H7 (cell line): ENCODE results near the gene NLK. TPM values are rescaled to one million over a fixed set of nuclear protein-coding genes. Genes with fewer than 3 reads are reported as not detected.
"Not testable (repeated sequence)": the region's sequence is repeated elsewhere in the genome, so short reads cannot be mapped to it uniquely, and the experiment has no call there.

ENCODE experiments used
- DNase-seq: peaks from one replicate; pipeline ENCODE4 v3.0.0; 2012
- H3K27me3 ChIP-seq: 2 replicates; pipeline ENCODE4 v1.6.0; 2011; ENCODE audit warnings: mild to moderate bottlenecking, low read length; ENCODE audit not compliant: control insufficient read depth, insufficient read depth
- H3K36me3 ChIP-seq: replicated peaks from 2 replicates; pipeline ENCODE4 v1.5.1; 2011; ENCODE audit warnings: low read length; ENCODE audit not compliant: control insufficient read depth, insufficient read depth
- H3K4me3 ChIP-seq: 2 replicates; pipeline ENCODE4 v1.5.1; 2011; ENCODE audit warnings: low read depth, mild to moderate bottlenecking, control low read depth, low read length, moderate library complexity; ENCODE audit not compliant: insufficient read depth
- total RNA-seq: library from RNA; depleted of rRNA; stranded (reverse); fragments of >200 nt; shearing (Covaris generic); gene quantifications from 2 replicates; pipeline ENCODE4 v1.2.3, GENCODE V29; 2014

Gene NLK
- total RNA-seq, 1 experiment from 2014 or later = 20.4 TPM

GRCh38 chr17:28029044-28029443, 13.4 kb upstream of the NLK start:
- H3K4me3 ChIP-seq = no peak overlapping the region
- DNase-seq = no peak

GRCh38 chr17:28030386-28030785, 12.1 kb upstream of the NLK start:
- H3K27me3 ChIP-seq = no peaks in the 10 kb centered on the region
- DNase-seq = no peak
- H3K36me3 ChIP-seq = no peaks in the 10 kb centered on the region
- H3K4me3 ChIP-seq = no peak overlapping the region

More at GRCh38 chr17:28029044-28029443, 13.4 kb upstream of the NLK start:
- Histone ChIP-seq H3K27me3 (no peaks in the 10 kb centered on the region), H3K36me3 (no peaks in the 10 kb centered on the region)

GRCh38 chr17:28031174-28031573, 11.3 kb upstream of the NLK start:
- DNase-seq = no peak
- Histone ChIP-seq H3K4me3 (no peak overlapping the region), H3K36me3 (no peaks in the 10 kb centered on the region), H3K27me3 (no peaks in the 10 kb centered on the region)

- no peak for DNase-seq
- no peaks in the 10 kb centered on the region for H3K36me3 ChIP-seq
- no peaks in the 10 kb centered on the region for H3K27me3 ChIP-seq
- no peak overlapping the region for H3K4me3 ChIP-seq
Observed at GRCh38 chr17:28033972-28034714, 8.3 kb upstream of the NLK start.

- not testable (repeated sequence) for H3K36me3 ChIP-seq, H3K27me3 ChIP-seq, DNase-seq, H3K4me3 ChIP-seq
Observed at GRCh38 chr17:28035452-28035851, 7.0 kb upstream of the NLK start.

- H3K4me3 ChIP-seq, H3K36me3 ChIP-seq, H3K27me3 ChIP-seq, DNase-seq: not testable (repeated sequence)
Observed at GRCh38 chr17:28035884-28036283, 6.6 kb upstream of the NLK start.

GRCh38 chr17:28038802-28039201, 3.7 kb upstream of the NLK start:
- Histone ChIP-seq H3K4me3 (no peak overlapping the region), H3K27me3 (no peaks in the 10 kb centered on the region), H3K36me3 (peaks cover 2% of the 10 kb centered on the region)
- DNase-seq = no peak

GRCh38 chr17:28039251-28039650, 3.2 kb upstream of the NLK start:
- no peaks in the 10 kb centered on the region for H3K27me3 ChIP-seq
- H3K36me3 ChIP-seq = peaks cover 2% of the 10 kb centered on the region
- no peak for DNase-seq
- H3K4me3 ChIP-seq = no peak overlapping the region

GRCh38 chr17:28040406-28040805, 2.1 kb upstream of the NLK start:
- DNase-seq = no peak
- Histone ChIP-seq H3K4me3 (no peak overlapping the region), H3K27me3 (no peaks in the 10 kb centered on the region), H3K36me3 (peaks cover 2% of the 10 kb centered on the region)

- Histone ChIP-seq H3K27me3 (no peaks in the 10 kb centered on the region), H3K36me3 (peaks cover 2% of the 10 kb centered on the region), H3K4me3 (peak overlapping the region; percentile 82)
- peak; percentile 97 for DNase-seq
Observed at GRCh38 chr17:28041068-28041843, 1.2 kb upstream of the NLK start.

- no peaks in the 10 kb centered on the region for H3K27me3 ChIP-seq
- peak overlapping the region; percentile 82 for H3K4me3 ChIP-seq
- peak; percentile 33 for DNase-seq
- H3K36me3 ChIP-seq = peaks cover 2% of the 10 kb centered on the region
Observed at GRCh38 chr17:28041844-28042656, 427 bp upstream of the NLK start.

GRCh38 chr17:28042721-28043291, 329 bp downstream of the NLK start:
- no peaks in the 10 kb centered on the region for H3K27me3 ChIP-seq
- H3K36me3 ChIP-seq = peaks cover 2% of the 10 kb centered on the region
- DNase-seq = no peak
- H3K4me3 ChIP-seq = no peak overlapping the region; the same call in 1 of the 2 replicates

- DNase-seq = no peak
- Histone ChIP-seq H3K4me3 (no peak overlapping the region), H3K27me3 (no peaks in the 10 kb centered on the region), H3K36me3 (peaks cover 2% of the 10 kb centered on the region)
Observed at GRCh38 chr17:28043296-28043695, 819 bp downstream of the NLK start.

- Histone ChIP-seq H3K36me3 (peaks cover 2% of the 10 kb centered on the region), H3K4me3 (no peak overlapping the region), H3K27me3 (no peaks in the 10 kb centered on the region)
- DNase-seq = no peak
Observed at GRCh38 chr17:28043741-28044140, 1.3 kb downstream of the NLK start.
